WTC11 (cell line): Measurements from ENCODE around the gene DNTT. TPM values are rescaled to one million over a fixed set of nuclear protein-coding genes. Genes with fewer than 3 reads are reported as not detected.

Experiments used
- ATAC-seq: fragments of 200-7000 bp; cut with Tn5 transposase; 2 replicates; pipeline ENCODE4 v1.10.0; 2021; ENCODE audit warnings: mild to moderate bottlenecking, moderate library complexity
- CTCF ChIA-PET: fragments of 300-600 bp; sonication (Branson Sonifier 250); formaldehyde crosslinking; loops from one replicate; lab custom pipeline; 2021; ENCODE audit warnings: antibody characterized with exemption; lab: Charles Lee
- POLR2A ChIA-PET: fragments of 350-600 bp; sonication (Branson Sonifier 250); formaldehyde crosslinking; loops from one replicate; lab custom pipeline; 2021; ENCODE audit warnings: antibody characterized with exemption; lab: Charles Lee
- DNase-seq: peaks from one replicate; pipeline ENCODE4 v3.0.0; 2021; ENCODE audit warnings: low spot score
- H3K27ac Mint-ChIP-seq: 2 replicates; pipeline ENCODE4 v1.8.0; 2021; ENCODE audit warnings: mixed read lengths
- H3K27me3 Mint-ChIP-seq: 2 replicates; pipeline ENCODE4 v1.8.0; 2021; ENCODE audit warnings: low read depth, mild to moderate bottlenecking, moderate library complexity, mixed read lengths
- H3K36me3 Mint-ChIP-seq: 2 replicates; pipeline ENCODE4 v1.8.0; 2021; ENCODE audit warnings: mixed read lengths
- H3K4me1 Mint-ChIP-seq: 2 replicates; pipeline ENCODE4 v1.8.0; 2022; ENCODE audit warnings: mixed read lengths
- H3K4me3 Mint-ChIP-seq: 2 replicates; pipeline ENCODE4 v1.8.0; 2021; ENCODE audit warnings: mild to moderate bottlenecking, moderate library complexity, mixed read lengths
- H3K9me3 Mint-ChIP-seq: 2 replicates; pipeline ENCODE4 v1.8.0; 2021; ENCODE audit warnings: mixed read lengths
- CREM ChIP-seq: sonication (generic); formaldehyde crosslinking; IDR thresholded peaks from 2 replicates; pipeline ENCODE4 v1.8.1; 2022; ENCODE audit warnings: mild to moderate bottlenecking, missing genetic modification reagents, moderate library complexity
- ETV6 ChIP-seq: sonication (generic); formaldehyde crosslinking; IDR thresholded peaks from 2 replicates; pipeline ENCODE4 v1.8.1; 2022; ENCODE audit warnings: mild to moderate bottlenecking, missing genetic modification reagents
- GTF2I ChIP-seq: fragments of 250-450 bp; sonication (Bioruptor Pico); conservative IDR thresholded peaks from 2 replicates; pipeline ENCODE4 v1.4.0; 2021; ENCODE audit warnings: mild to moderate bottlenecking
- HMGA2 ChIP-seq: fragments of 250-450 bp; sonication (Bioruptor Pico); IDR thresholded peaks from 2 replicates; pipeline ENCODE4 v1.4.0; 2021; ENCODE audit warnings: mild to moderate bottlenecking, moderate library complexity
- HMGXB4 ChIP-seq: sonication (generic); formaldehyde crosslinking; IDR thresholded peaks from 2 replicates; pipeline ENCODE4 v1.8.1; 2023; ENCODE audit warnings: mild to moderate bottlenecking, moderate library complexity, missing genetic modification reagents
- MXD4 ChIP-seq: fragments of 250-450 bp; sonication (Bioruptor Pico); IDR thresholded peaks from 2 replicates; pipeline ENCODE4 v1.8.0; 2021; ENCODE audit warnings: mild to moderate bottlenecking, moderate library complexity, borderline replicate concordance
- NFE2L1 ChIP-seq: sonication (generic); formaldehyde crosslinking; IDR thresholded peaks from 2 replicates; pipeline ENCODE4 v1.8.1; 2023; ENCODE audit warnings: missing genetic modification reagents
- NR2C2 ChIP-seq: sonication (generic); formaldehyde crosslinking; IDR thresholded peaks from 2 replicates; pipeline ENCODE4 v1.8.0; 2022; ENCODE audit warnings: mild to moderate bottlenecking, missing genetic modification reagents
- PRDM15 ChIP-seq: sonication (generic); formaldehyde crosslinking; IDR thresholded peaks from 2 replicates; pipeline ENCODE4 v1.8.0; 2022; ENCODE audit warnings: missing genetic modification reagents
- RELA ChIP-seq: sonication (generic); formaldehyde crosslinking; IDR thresholded peaks from 2 replicates; pipeline ENCODE4 v1.8.1; 2022; ENCODE audit warnings: missing genetic modification reagents, mild to moderate bottlenecking, borderline replicate concordance
- TEAD4 ChIP-seq: sonication (generic); formaldehyde crosslinking; IDR thresholded peaks from 2 replicates; pipeline ENCODE4 v1.8.0; 2022; ENCODE audit warnings: mild to moderate bottlenecking, missing genetic modification reagents
- ZBTB43 ChIP-seq: sonication (generic); formaldehyde crosslinking; IDR thresholded peaks from 2 replicates; pipeline ENCODE4 v1.8.1; 2023; ENCODE audit warnings: mild to moderate bottlenecking, missing genetic modification reagents
- ZNF138 ChIP-seq: sonication (generic); formaldehyde crosslinking; conservative IDR thresholded peaks from 2 replicates; pipeline ENCODE4 v1.8.1; 2022; ENCODE audit warnings: mild to moderate bottlenecking, moderate library complexity, missing genetic modification reagents
- ZNF425 ChIP-seq: fragments of 250-450 bp; sonication (Bioruptor Pico); conservative IDR thresholded peaks from 2 replicates; pipeline ENCODE4 v1.9.0; 2021; ENCODE audit warnings: mild to moderate bottlenecking
- ZNF532 ChIP-seq: fragments of 250-450 bp; sonication (Bioruptor Pico); IDR thresholded peaks from 2 replicates; pipeline ENCODE4 v1.9.0; 2021; ENCODE audit warnings: mild to moderate bottlenecking, borderline replicate concordance
- total RNA-seq: library from RNA; stranded (reverse); gene quantifications from 3 replicates; pipeline ENCODE4 v1.2.3, GENCODE V29; 2021
- TF ChIP-seq, protein P1 (sequence below): sonication (generic); formaldehyde crosslinking; IDR thresholded peaks from 2 replicates; pipeline ENCODE4 v1.8.1; 2023; ENCODE audit warnings: mild to moderate bottlenecking, missing genetic modification reagents, moderate library complexity
- TF ChIP-seq, protein P2 (sequence below): fragments of 250-450 bp; sonication (Bioruptor Pico); IDR thresholded peaks from 2 replicates; pipeline ENCODE4 v2.1.2; 2022; ENCODE audit warnings: mild to moderate bottlenecking, moderate library complexity
- TF ChIP-seq, protein P3 (sequence below): sonication (generic); formaldehyde crosslinking; IDR thresholded peaks from 2 replicates; pipeline ENCODE4 v1.8.1; 2023; ENCODE audit warnings: mild to moderate bottlenecking, missing genetic modification reagents, borderline replicate concordance

Gene DNTT
- total RNA-seq, 1 experiment from 2014 or later: not detected

GRCh38 chr10:96261132-96261531 lies 43.1 kb upstream of the DNTT start:
- DNase-seq: no peak
- Mint-ChIP-seq H3K9me3 (no peaks in the 10 kb centered on the region), H3K4me1 (peaks cover 8% of the 10 kb centered on the region), H3K4me3 (no peak overlapping the region), H3K27ac (no peak overlapping the region), H3K36me3 (no peaks in the 10 kb centered on the region), H3K27me3 (no peaks in the 10 kb centered on the region; the same call in 1 of the 2 replicates)
- ChIA-PET CTCF (no interaction called here), POLR2A (no interaction called here)
- TF ChIP-seq ZNF138 (CRISPR knock-in tag) (no peak), HMGA2 (CRISPR knock-in tag) (no peak), ETV6 (CRISPR knock-in tag) (no peak), MXD4 (CRISPR knock-in tag) (no peak), GTF2I (CRISPR knock-in tag) (no peak), ZNF425 (CRISPR knock-in tag) (no peak), NR2C2 (CRISPR knock-in tag) (no peak), TEAD4 (CRISPR knock-in tag) (no peak), NFE2L1 (CRISPR knock-in tag) (no peak), CREM (no peak), HMGXB4 (no peak), ZBTB43 (no peak), ZNF532 (no peak), RELA (CRISPR knock-in tag) (no peak), PRDM15 (CRISPR knock-in tag) (no peak)
- TF ChIP-seq, protein P1, sequence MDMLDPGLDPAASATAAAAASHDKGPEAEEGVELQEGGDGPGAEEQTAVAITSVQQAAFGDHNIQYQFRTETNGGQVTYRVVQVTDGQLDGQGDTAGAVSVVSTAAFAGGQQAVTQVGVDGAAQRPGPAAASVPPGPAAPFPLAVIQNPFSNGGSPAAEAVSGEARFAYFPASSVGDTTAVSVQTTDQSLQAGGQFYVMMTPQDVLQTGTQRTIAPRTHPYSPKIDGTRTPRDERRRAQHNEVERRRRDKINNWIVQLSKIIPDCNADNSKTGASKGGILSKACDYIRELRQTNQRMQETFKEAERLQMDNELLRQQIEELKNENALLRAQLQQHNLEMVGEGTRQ (CRISPR knock-in tag): no peak
- TF ChIP-seq, protein P2, sequence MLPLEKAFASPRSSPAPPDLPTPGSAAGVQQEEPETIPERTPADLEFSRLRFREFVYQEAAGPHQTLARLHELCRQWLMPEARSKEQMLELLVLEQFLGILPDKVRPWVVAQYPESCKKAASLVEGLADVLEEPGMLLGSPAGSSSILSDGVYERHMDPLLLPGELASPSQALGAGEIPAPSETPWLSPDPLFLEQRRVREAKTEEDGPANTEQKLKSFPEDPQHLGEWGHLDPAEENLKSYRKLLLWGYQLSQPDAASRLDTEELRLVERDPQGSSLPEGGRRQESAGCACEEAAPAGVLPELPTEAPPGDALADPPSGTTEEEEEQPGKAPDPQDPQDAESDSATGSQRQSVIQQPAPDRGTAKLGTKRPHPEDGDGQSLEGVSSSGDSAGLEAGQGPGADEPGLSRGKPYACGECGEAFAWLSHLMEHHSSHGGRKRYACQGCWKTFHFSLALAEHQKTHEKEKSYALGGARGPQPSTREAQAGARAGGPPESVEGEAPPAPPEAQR (CRISPR knock-in tag): no peak
- TF ChIP-seq, protein P3, sequence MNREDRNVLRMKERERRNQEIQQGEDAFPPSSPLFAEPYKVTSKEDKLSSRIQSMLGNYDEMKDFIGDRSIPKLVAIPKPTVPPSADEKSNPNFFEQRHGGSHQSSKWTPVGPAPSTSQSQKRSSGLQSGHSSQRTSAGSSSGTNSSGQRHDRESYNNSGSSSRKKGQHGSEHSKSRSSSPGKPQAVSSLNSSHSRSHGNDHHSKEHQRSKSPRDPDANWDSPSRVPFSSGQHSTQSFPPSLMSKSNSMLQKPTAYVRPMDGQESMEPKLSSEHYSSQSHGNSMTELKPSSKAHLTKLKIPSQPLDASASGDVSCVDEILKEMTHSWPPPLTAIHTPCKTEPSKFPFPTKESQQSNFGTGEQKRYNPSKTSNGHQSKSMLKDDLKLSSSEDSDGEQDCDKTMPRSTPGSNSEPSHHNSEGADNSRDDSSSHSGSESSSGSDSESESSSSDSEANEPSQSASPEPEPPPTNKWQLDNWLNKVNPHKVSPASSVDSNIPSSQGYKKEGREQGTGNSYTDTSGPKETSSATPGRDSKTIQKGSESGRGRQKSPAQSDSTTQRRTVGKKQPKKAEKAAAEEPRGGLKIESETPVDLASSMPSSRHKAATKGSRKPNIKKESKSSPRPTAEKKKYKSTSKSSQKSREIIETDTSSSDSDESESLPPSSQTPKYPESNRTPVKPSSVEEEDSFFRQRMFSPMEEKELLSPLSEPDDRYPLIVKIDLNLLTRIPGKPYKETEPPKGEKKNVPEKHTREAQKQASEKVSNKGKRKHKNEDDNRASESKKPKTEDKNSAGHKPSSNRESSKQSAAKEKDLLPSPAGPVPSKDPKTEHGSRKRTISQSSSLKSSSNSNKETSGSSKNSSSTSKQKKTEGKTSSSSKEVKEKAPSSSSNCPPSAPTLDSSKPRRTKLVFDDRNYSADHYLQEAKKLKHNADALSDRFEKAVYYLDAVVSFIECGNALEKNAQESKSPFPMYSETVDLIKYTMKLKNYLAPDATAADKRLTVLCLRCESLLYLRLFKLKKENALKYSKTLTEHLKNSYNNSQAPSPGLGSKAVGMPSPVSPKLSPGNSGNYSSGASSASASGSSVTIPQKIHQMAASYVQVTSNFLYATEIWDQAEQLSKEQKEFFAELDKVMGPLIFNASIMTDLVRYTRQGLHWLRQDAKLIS (CRISPR knock-in tag): no peak
- no peak for ATAC-seq
